Measurements from ENCODE around the gene CCDC187. TPM values are rescaled to one million over a fixed set of nuclear protein-coding genes. Genes with fewer than 3 reads are reported as not detected.
A peak's percentile ranks its signal among the peaks of the same experiment; 100 is the strongest.

Gene CCDC187
- total and polyA plus RNA-seq, 2 of the 13 experiments (the other 11 are each of a cell fraction or from before 2014, with no cell fraction given) = 0.03 to 0.13 TPM

GRCh38 chr9:136297016-136297691 lies 6.7 kb downstream of the CCDC187 start (continued):
- TF ChIP-seq ZBTB34 (CRISPR knock-in tag; IDR thresholded peaks at IDR 0.05) (peak; percentile 73), GLI4 (CRISPR knock-in tag; IDR thresholded peaks at IDR 0.05; ENCODE audit: borderline replicate concordance) (no peak), KDM2A (CRISPR knock-in tag; IDR thresholded peaks at IDR 0.05; ENCODE audit: borderline replicate concordance, low read depth) (peak; percentile 52), ZNF121 (CRISPR knock-in tag; IDR thresholded peaks at IDR 0.05) (no peak), ZNF530 (CRISPR knock-in tag; IDR thresholded peaks at IDR 0.05; ENCODE audit: low read depth) (no peak), ZNF629 (CRISPR knock-in tag; conservative IDR thresholded peaks at IDR 0.05) (no peak), ZNF83 (CRISPR knock-in tag; IDR thresholded peaks at IDR 0.05; ENCODE audit: borderline replicate concordance) (no peak), PLSCR1 (CRISPR knock-in tag; IDR thresholded peaks at IDR 0.05; ENCODE audit: borderline replicate concordance) (no peak), MAFK (conservative IDR thresholded peaks at IDR 0.05 in 1 of 2, IDR thresholded peaks at IDR 0.05 in 1 of 2; ENCODE audit: low read length in 2 of 2) (no peak), POGZ (CRISPR knock-in tag; IDR thresholded peaks at IDR 0.05) (no peak; the same call in 1 of the 2 replicates), ZSCAN9 (CRISPR knock-in tag; IDR thresholded peaks at IDR 0.05; ENCODE audit: borderline replicate concordance) (no peak), ZNF780A (CRISPR knock-in tag; IDR thresholded peaks at IDR 0.05) (no peak), RFX1 (IDR thresholded peaks at IDR 0.05) (peak; percentile 84), PPARG (CRISPR knock-in tag; conservative IDR thresholded peaks at IDR 0.05) (0 out of 2 replicates have a peak, but pooled peaks have one; percentile 34), CREM (IDR thresholded peaks at IDR 0.05) (no peak), CREM (CRISPR knock-in tag; IDR thresholded peaks at IDR 0.05) (no peak)
- TF ChIP-seq, protein P1, sequence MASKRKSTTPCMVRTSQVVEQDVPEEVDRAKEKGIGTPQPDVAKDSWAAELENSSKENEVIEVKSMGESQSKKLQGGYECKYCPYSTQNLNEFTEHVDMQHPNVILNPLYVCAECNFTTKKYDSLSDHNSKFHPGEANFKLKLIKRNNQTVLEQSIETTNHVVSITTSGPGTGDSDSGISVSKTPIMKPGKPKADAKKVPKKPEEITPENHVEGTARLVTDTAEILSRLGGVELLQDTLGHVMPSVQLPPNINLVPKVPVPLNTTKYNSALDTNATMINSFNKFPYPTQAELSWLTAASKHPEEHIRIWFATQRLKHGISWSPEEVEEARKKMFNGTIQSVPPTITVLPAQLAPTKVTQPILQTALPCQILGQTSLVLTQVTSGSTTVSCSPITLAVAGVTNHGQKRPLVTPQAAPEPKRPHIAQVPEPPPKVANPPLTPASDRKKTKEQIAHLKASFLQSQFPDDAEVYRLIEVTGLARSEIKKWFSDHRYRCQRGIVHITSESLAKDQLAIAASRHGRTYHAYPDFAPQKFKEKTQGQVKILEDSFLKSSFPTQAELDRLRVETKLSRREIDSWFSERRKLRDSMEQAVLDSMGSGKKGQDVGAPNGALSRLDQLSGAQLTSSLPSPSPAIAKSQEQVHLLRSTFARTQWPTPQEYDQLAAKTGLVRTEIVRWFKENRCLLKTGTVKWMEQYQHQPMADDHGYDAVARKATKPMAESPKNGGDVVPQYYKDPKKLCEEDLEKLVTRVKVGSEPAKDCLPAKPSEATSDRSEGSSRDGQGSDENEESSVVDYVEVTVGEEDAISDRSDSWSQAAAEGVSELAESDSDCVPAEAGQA (IDR thresholded peaks at IDR 0.05; ENCODE audit: low read depth) = no peak
- TF ChIP-seq, protein P1 (CRISPR knock-in tag; IDR thresholded peaks at IDR 0.05; ENCODE audit: borderline replicate concordance) = no peak
